Measurements from ENCODE around the gene OSBPL5.

Gene OSBPL5

GRCh38 chr11:3158821-3159220, 6.3 kb downstream of the OSBPL5 start:
- Mint-ChIP-seq H3K9me3 (no peaks in the 10 kb centered on the region), H3K36me3 (ENCODE audit: low read depth) (no peaks in the 10 kb centered on the region), H3K4me3 (no peak overlapping the region), H3K27ac (no peak overlapping the region), H3K27me3 (ENCODE audit: low read depth) (peaks cover 36% of the 10 kb centered on the region), H3K4me1 (ENCODE audit: low read depth) (peaks cover 4% of the 10 kb centered on the region)
- DNase-seq (ENCODE audit: low spot score) = no peak

- Mint-ChIP-seq H3K4me1 (ENCODE audit: low read depth) (peaks cover 2% of the 10 kb centered on the region), H3K27me3 (ENCODE audit: low read depth) (peaks cover 31% of the 10 kb centered on the region), H3K27ac (no peak overlapping the region), H3K4me3 (no peak overlapping the region), H3K9me3 (no peaks in the 10 kb centered on the region), H3K36me3 (ENCODE audit: low read depth) (no peaks in the 10 kb centered on the region)
- DNase-seq (ENCODE audit: low spot score) = no peak
Measured at GRCh38 chr11:3158131-3158591, 6.9 kb downstream of the OSBPL5 start.

GRCh38 chr11:3157381-3158130, 7.6 kb downstream of the OSBPL5 start:
- Mint-ChIP-seq H3K36me3 (ENCODE audit: low read depth) (no peaks in the 10 kb centered on the region), H3K4me3 (no peak overlapping the region), H3K4me1 (ENCODE audit: low read depth) (peaks cover 1% of the 10 kb centered on the region), H3K27me3 (ENCODE audit: low read depth) (peaks cover 25% of the 10 kb centered on the region), H3K9me3 (no peaks in the 10 kb centered on the region), H3K27ac (no peak overlapping the region)
- no peak for DNase-seq (ENCODE audit: low spot score)

- Mint-ChIP-seq H3K36me3 (ENCODE audit: low read depth) (no peaks in the 10 kb centered on the region), H3K4me3 (no peak overlapping the region), H3K4me1 (ENCODE audit: low read depth) (peaks cover 1% of the 10 kb centered on the region), H3K27ac (no peak overlapping the region), H3K27me3 (ENCODE audit: low read depth) (peaks cover 21% of the 10 kb centered on the region), H3K9me3 (no peaks in the 10 kb centered on the region)
- DNase-seq (ENCODE audit: low spot score) = no peak
Measured at GRCh38 chr11:3156661-3157311, 8.3 kb downstream of the OSBPL5 start.

- no peaks in the 10 kb centered on the region for H3K36me3 Mint-ChIP-seq (ENCODE audit: low read depth)
- peaks cover 15% of the 10 kb centered on the region for H3K27me3 Mint-ChIP-seq (ENCODE audit: low read depth)
- H3K4me1 Mint-ChIP-seq (ENCODE audit: low read depth) = peaks cover 1% of the 10 kb centered on the region
- no peak for DNase-seq (ENCODE audit: low spot score)
- H3K27ac Mint-ChIP-seq = no peak overlapping the region
- no peaks in the 10 kb centered on the region for H3K9me3 Mint-ChIP-seq
- H3K4me3 Mint-ChIP-seq = no peak overlapping the region
Measured at GRCh38 chr11:3156282-3156660, 8.8 kb downstream of the OSBPL5 start.

GRCh38 chr11:3155691-3156258, 9.3 kb downstream of the OSBPL5 start:
- H3K27ac Mint-ChIP-seq = no peak overlapping the region
- H3K4me3 Mint-ChIP-seq = no peak overlapping the region
- H3K4me1 Mint-ChIP-seq (ENCODE audit: low read depth) = no peaks in the 10 kb centered on the region
- no peak for DNase-seq (ENCODE audit: low spot score)
- H3K27me3 Mint-ChIP-seq (ENCODE audit: low read depth) = peaks cover 11% of the 10 kb centered on the region
- no peaks in the 10 kb centered on the region for H3K9me3 Mint-ChIP-seq
- H3K36me3 Mint-ChIP-seq (ENCODE audit: low read depth) = no peaks in the 10 kb centered on the region

GRCh38 chr11:3155216-3155615, 9.9 kb downstream of the OSBPL5 start:
- no peaks in the 10 kb centered on the region for H3K36me3 Mint-ChIP-seq (ENCODE audit: low read depth)
- H3K4me3 Mint-ChIP-seq = no peak overlapping the region
- no peak overlapping the region for H3K27ac Mint-ChIP-seq
- H3K27me3 Mint-ChIP-seq (ENCODE audit: low read depth) = peaks cover 6% of the 10 kb centered on the region
- H3K9me3 Mint-ChIP-seq = no peaks in the 10 kb centered on the region
- DNase-seq (ENCODE audit: low spot score) = no peak
- no peaks in the 10 kb centered on the region for H3K4me1 Mint-ChIP-seq (ENCODE audit: low read depth)

- Mint-ChIP-seq H3K36me3 (ENCODE audit: low read depth) (no peaks in the 10 kb centered on the region), H3K27ac (no peak overlapping the region), H3K9me3 (no peaks in the 10 kb centered on the region), H3K4me1 (ENCODE audit: low read depth) (no peaks in the 10 kb centered on the region), H3K27me3 (ENCODE audit: low read depth) (peaks cover 5% of the 10 kb centered on the region), H3K4me3 (no peak overlapping the region)
- DNase-seq (ENCODE audit: low spot score) = no peak
Measured at GRCh38 chr11:3154001-3154599, 11.0 kb downstream of the OSBPL5 start.

- H3K4me1 Mint-ChIP-seq (ENCODE audit: low read depth) = no peaks in the 10 kb centered on the region
- DNase-seq (ENCODE audit: low spot score) = no peak
- H3K27me3 Mint-ChIP-seq (ENCODE audit: low read depth) = peaks cover 2% of the 10 kb centered on the region
- no peaks in the 10 kb centered on the region for H3K36me3 Mint-ChIP-seq (ENCODE audit: low read depth)
- no peak overlapping the region for H3K27ac Mint-ChIP-seq
- no peaks in the 10 kb centered on the region for H3K9me3 Mint-ChIP-seq
- H3K4me3 Mint-ChIP-seq = no peak overlapping the region
Measured at GRCh38 chr11:3153291-3153861, 11.7 kb downstream of the OSBPL5 start.

GRCh38 chr11:3152471-3153110, 12.5 kb downstream of the OSBPL5 start:
- Mint-ChIP-seq H3K4me3 (no peak overlapping the region), H3K27ac (no peak overlapping the region), H3K27me3 (ENCODE audit: low read depth) (no peaks in the 10 kb centered on the region), H3K4me1 (ENCODE audit: low read depth) (no peaks in the 10 kb centered on the region), H3K9me3 (no peaks in the 10 kb centered on the region), H3K36me3 (ENCODE audit: low read depth) (no peaks in the 10 kb centered on the region)
- DNase-seq (ENCODE audit: low spot score) = no peak

GRCh38 chr11:3150726-3151125, 14.4 kb downstream of the OSBPL5 start:
- Mint-ChIP-seq H3K4me1 (ENCODE audit: low read depth) (no peaks in the 10 kb centered on the region), H3K27ac (no peak overlapping the region), H3K4me3 (no peak overlapping the region), H3K36me3 (ENCODE audit: low read depth) (no peaks in the 10 kb centered on the region), H3K9me3 (no peaks in the 10 kb centered on the region), H3K27me3 (ENCODE audit: low read depth) (no peaks in the 10 kb centered on the region)
- no peak for DNase-seq (ENCODE audit: low spot score)

GRCh38 chr11:3149852-3150188, 15.3 kb downstream of the OSBPL5 start:
- no peaks in the 10 kb centered on the region for H3K4me1 Mint-ChIP-seq (ENCODE audit: low read depth)
- no peaks in the 10 kb centered on the region for H3K27me3 Mint-ChIP-seq (ENCODE audit: low read depth)
- DNase-seq (ENCODE audit: low spot score) = no peak
- H3K36me3 Mint-ChIP-seq (ENCODE audit: low read depth) = no peaks in the 10 kb centered on the region
- H3K9me3 Mint-ChIP-seq = no peaks in the 10 kb centered on the region
- no peak overlapping the region for H3K4me3 Mint-ChIP-seq
- no peak overlapping the region for H3K27ac Mint-ChIP-seq

- no peak overlapping the region for H3K4me3 Mint-ChIP-seq
- no peak for DNase-seq (ENCODE audit: low spot score)
- H3K9me3 Mint-ChIP-seq = no peaks in the 10 kb centered on the region
- H3K36me3 Mint-ChIP-seq (ENCODE audit: low read depth) = no peaks in the 10 kb centered on the region
- H3K27me3 Mint-ChIP-seq (ENCODE audit: low read depth) = no peaks in the 10 kb centered on the region
- no peak overlapping the region for H3K27ac Mint-ChIP-seq
- no peaks in the 10 kb centered on the region for H3K4me1 Mint-ChIP-seq (ENCODE audit: low read depth)
Measured at GRCh38 chr11:3148990-3149851, 15.9 kb downstream of the OSBPL5 start.

Measured in T-helper 2 cell treated with Interferon-gamma antibody and Interleukin-4, amounts not matched to agents 5 μg/mL and 100 μg/mL, for 36 hours (primary cell).